Measurements from ENCODE around the gene DGKA.

GRCh38 chr12:55955800-55956508, 25.0 kb downstream of the DGKA start:
- TF ChIP-seq EP300 (IDR thresholded peaks at IDR 0.05; ENCODE audit: low read depth) (no peak), CTCF (IDR thresholded peaks at IDR 0.05) (peak in 3 of 5 experiments; percentile 7 to 24 (median 23)), POLR2A (IDR thresholded peaks at IDR 0.05) (no peak), POLR2AphosphoS5 (IDR thresholded peaks at IDR 0.05) (no peak)

All from transverse colon (tissue), 4 donors.